ENCODE measurements around the gene AFAP1L2. TPM values are rescaled to one million over a fixed set of nuclear protein-coding genes. Genes with fewer than 3 reads are reported as not detected.

AFAP1L2 gene
- polyA plus RNA-seq, 2 donors, result 7.8 to 8.2 TPM

DNA sequence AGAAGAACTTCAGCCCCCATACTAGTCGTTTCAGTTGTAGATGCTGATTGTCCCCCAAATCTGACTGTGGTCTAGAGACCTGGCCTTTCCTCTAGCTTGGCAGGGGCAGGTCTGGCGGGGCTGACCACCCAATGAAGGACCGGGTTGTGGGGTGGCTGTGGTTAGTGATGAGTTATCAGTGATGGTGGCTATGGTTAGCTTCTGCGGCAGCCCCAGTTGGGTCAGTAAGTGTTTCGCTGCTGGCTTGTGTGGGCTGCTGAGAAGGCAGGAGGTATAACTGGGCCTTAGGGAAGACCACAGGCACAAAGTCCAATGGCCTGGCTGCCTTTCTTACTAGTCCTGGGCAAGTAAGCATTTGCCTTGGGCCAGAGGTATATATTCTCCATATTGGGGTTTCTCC, 143.9 kb downstream of the AFAP1L2 start:
- Histone ChIP-seq H3K27me3 (ENCODE audit: control insufficient read depth in 1 of 2, insufficient read depth in 2 of 2, low read length in 2 of 2) (no peaks in the 10 kb centered on the region), H3K4me3 (ENCODE audit: low read depth in 1 of 2, low read length in 2 of 2) (no peak overlapping the region), H3K36me3 (ENCODE audit: control insufficient read depth in 2 of 2, insufficient read depth in 2 of 2, low read length in 1 of 2) (no peaks in the 10 kb centered on the region), H3K27ac (ENCODE audit: low read depth in 2 of 2, low read length in 1 of 2) (no peak overlapping the region), H3K9me3 (ENCODE audit: control insufficient read depth in 2 of 2, insufficient read depth in 1 of 2, low read depth in 1 of 2, low read length in 1 of 2) (no peaks in the 10 kb centered on the region), H3K4me1 (ENCODE audit: control insufficient read depth in 2 of 2, insufficient read depth in 2 of 2, low read length in 1 of 2) (no peaks in the 10 kb centered on the region)
- WGBS, 2 donors, result 87 to 96% methylated on average over 5 of the region's 5 CpGs

DNA sequence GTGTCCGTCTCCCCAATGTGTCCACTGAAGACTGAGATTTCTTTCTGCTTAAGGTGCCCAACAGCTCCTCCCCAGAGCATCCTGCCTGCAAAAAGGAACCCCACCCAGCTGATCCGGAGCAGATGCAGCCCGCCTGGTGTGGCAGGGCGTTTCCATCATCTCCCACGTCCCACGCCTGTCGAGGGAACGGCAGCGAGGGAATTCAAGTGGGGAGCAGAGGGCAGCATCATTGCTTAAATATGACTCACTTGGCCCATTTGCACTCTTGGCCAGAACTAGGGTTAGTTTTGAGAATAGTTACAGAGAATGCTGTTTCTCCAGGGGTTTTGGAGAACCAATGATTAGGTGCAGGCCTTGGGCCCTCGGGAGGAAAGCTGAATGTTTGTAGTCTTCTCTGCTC, 144.5 kb downstream of the AFAP1L2 start:
- Histone ChIP-seq H3K27ac (ENCODE audit: low read depth in 2 of 2, low read length in 1 of 2) (no peak overlapping the region), H3K9me3 (ENCODE audit: control insufficient read depth in 2 of 2, insufficient read depth in 1 of 2, low read depth in 1 of 2, low read length in 1 of 2) (no peaks in the 10 kb centered on the region)
- WGBS, 2 donors, result 57 to 78% methylated on average over 10 of the region's 10 CpGs

DNA sequence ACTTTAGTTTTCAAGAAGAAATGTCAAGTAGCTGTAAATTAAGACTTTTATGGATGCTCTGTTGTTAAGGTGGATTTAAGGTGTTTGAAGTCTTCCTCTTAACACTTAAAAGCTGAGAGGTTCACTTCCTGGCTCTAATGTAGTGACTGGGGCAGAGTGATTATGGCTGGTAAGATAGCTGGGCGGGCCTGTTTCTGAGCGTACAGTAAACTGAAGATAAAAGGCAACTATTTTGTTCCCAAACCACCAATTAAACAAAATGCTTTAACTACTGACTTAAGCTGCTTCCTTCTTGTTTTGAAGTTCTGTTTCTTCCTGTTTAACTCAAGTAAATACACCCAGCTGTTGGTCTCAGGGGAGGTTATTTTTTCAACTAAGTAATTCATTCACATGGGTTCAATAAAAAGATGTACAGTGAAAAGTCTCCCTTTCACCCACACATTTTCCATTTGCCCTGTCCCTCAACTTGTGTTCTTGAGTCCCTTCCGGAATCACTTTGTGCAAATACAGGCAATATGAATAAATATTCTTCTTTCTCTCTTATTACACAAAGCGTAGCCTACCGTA, 145.9 kb downstream of the AFAP1L2 start:
- Histone ChIP-seq H3K4me3 (ENCODE audit: low read depth in 1 of 2, low read length in 2 of 2) (no peak overlapping the region), H3K27ac (ENCODE audit: low read depth in 2 of 2, low read length in 1 of 2) (no peak overlapping the region), H3K27me3 (ENCODE audit: control insufficient read depth in 1 of 2, insufficient read depth in 2 of 2, low read length in 2 of 2) (no peaks in the 10 kb centered on the region), H3K36me3 (ENCODE audit: control insufficient read depth in 2 of 2, insufficient read depth in 2 of 2, low read length in 1 of 2) (no peaks in the 10 kb centered on the region), H3K4me1 (ENCODE audit: control insufficient read depth in 2 of 2, insufficient read depth in 2 of 2, low read length in 1 of 2) (no peaks in the 10 kb centered on the region), H3K9me3 (ENCODE audit: control insufficient read depth in 2 of 2, insufficient read depth in 1 of 2, low read depth in 1 of 2, low read length in 1 of 2) (no peaks in the 10 kb centered on the region)
- WGBS, 2 donors, result 61 to 63% methylated on average over 5 of the region's 5 CpGs

More for the DNA sequence above, 144.5 kb downstream of the AFAP1L2 start:
- Histone ChIP-seq H3K4me1 (ENCODE audit: control insufficient read depth in 2 of 2, insufficient read depth in 2 of 2, low read length in 1 of 2) (no peaks in the 10 kb centered on the region), H3K4me3 (ENCODE audit: low read depth in 1 of 2, low read length in 2 of 2) (no peak overlapping the region), H3K27me3 (ENCODE audit: control insufficient read depth in 1 of 2, insufficient read depth in 2 of 2, low read length in 2 of 2) (no peaks in the 10 kb centered on the region), H3K36me3 (ENCODE audit: control insufficient read depth in 2 of 2, insufficient read depth in 2 of 2, low read length in 1 of 2) (no peaks in the 10 kb centered on the region)

DNA sequence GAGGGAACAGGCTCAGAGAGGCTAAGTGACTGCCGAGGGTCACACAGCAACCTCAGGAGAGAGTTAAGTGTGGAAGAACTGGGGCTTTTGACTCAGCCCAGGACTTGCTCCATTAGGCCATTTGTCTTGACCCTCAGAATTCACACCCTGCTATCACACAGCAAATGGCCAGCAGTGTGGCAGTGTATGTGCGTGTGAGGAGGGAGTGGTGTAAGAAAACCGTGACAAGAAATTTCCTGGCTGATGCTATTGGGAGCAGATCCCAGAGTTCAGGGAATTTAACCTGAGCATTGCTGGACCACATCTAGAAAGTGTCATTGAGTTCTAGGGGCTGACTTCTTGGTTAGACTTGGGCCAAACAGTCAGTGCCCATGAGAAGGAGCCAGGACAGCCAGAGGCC, 146.8 kb downstream of the AFAP1L2 start:
- Histone ChIP-seq H3K36me3 (ENCODE audit: control insufficient read depth in 2 of 2, insufficient read depth in 2 of 2, low read length in 1 of 2) (no peaks in the 10 kb centered on the region), H3K4me1 (ENCODE audit: control insufficient read depth in 2 of 2, insufficient read depth in 2 of 2, low read length in 1 of 2) (no peaks in the 10 kb centered on the region), H3K4me3 (ENCODE audit: low read depth in 1 of 2, low read length in 2 of 2) (no peak overlapping the region), H3K9me3 (ENCODE audit: control insufficient read depth in 2 of 2, insufficient read depth in 1 of 2, low read depth in 1 of 2, low read length in 1 of 2) (no peaks in the 10 kb centered on the region), H3K27me3 (ENCODE audit: control insufficient read depth in 1 of 2, insufficient read depth in 2 of 2, low read length in 2 of 2) (no peaks in the 10 kb centered on the region), H3K27ac (ENCODE audit: low read depth in 2 of 2, low read length in 1 of 2) (peak overlapping the region in 1 of 2 donors; percentile 22)
- WGBS, 2 donors, result 48 to 62% methylated on average over 3 of the region's 3 CpGs

DNA sequence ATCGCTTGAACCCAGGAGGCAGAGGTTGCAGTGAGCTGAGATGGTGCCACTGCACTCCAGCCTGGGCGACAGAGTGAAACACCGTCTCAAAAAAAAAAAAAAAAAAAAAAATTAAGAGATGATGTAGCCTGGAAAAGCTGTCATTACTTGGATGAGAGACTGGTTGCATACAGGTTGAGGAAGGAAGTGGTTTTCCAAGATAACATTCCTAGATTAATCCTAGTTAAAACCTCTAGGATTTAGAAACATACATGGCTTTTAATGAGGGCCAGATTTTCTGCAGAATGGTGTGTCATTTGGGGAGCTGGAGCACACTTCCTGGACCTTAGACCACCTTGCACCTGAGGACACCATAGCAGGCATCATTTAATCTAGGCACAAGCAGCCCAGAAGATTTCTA, 147.5 kb downstream of the AFAP1L2 start:
- no peaks in the 10 kb centered on the region for H3K36me3 ChIP-seq (ENCODE audit: control insufficient read depth in 2 of 2, insufficient read depth in 2 of 2, low read length in 1 of 2)
- 65 to 80% methylated on average over 3 of the region's 3 CpGs for WGBS, 2 donors
- no peaks in the 10 kb centered on the region for H3K4me1 ChIP-seq (ENCODE audit: control insufficient read depth in 2 of 2, insufficient read depth in 2 of 2, low read length in 1 of 2)
- H3K9me3 ChIP-seq (ENCODE audit: control insufficient read depth in 2 of 2, insufficient read depth in 1 of 2, low read depth in 1 of 2, low read length in 1 of 2), result no peaks in the 10 kb centered on the region
- H3K4me3 ChIP-seq (ENCODE audit: low read depth in 1 of 2, low read length in 2 of 2), result no peak overlapping the region
- no peak overlapping the region for H3K27ac ChIP-seq (ENCODE audit: low read depth in 2 of 2, low read length in 1 of 2)
- H3K27me3 ChIP-seq (ENCODE audit: control insufficient read depth in 1 of 2, insufficient read depth in 2 of 2, low read length in 2 of 2), result no peaks in the 10 kb centered on the region

DNA sequence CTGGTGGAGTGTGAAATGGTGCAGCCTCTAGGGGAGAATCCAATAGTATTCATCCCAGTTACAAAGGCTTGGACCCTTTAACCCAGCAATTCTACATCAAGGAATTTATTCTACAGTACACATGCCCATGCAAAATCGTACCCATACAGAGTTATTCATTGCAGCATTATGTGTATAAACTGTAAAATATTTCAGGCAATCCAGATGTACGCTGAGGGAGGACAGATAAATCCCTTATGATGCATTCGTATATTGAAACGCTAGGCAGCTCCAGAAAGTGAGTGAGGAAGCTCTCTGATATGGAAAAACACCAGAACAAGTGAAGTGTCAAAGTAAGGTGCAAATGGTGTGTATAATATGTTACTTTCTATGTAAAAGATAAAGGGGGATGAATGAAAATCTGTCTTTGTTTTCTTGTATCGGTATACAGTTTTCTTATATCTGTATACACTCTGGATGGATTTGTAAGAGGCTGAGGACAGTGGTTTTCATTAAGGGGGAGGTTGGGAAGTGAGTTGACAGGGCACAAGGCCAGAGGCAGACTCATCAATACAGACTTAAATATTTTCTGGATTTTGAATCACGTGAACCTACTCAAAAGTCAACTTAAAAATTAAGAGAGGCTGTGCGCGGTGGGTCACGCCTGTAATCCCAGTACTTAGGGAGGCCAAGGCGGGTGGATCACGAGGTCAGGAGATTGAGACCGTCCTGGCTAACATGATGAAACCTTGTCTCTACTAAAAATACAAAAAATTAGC, 148.1 kb downstream of the AFAP1L2 start:
- H3K27ac ChIP-seq (ENCODE audit: low read depth in 2 of 2, low read length in 1 of 2), result no peak overlapping the region
- no peaks in the 10 kb centered on the region for H3K4me1 ChIP-seq (ENCODE audit: control insufficient read depth in 2 of 2, insufficient read depth in 2 of 2, low read length in 1 of 2)
- H3K36me3 ChIP-seq (ENCODE audit: control insufficient read depth in 2 of 2, insufficient read depth in 2 of 2, low read length in 1 of 2), result no peaks in the 10 kb centered on the region
- no peaks in the 10 kb centered on the region for H3K27me3 ChIP-seq (ENCODE audit: control insufficient read depth in 1 of 2, insufficient read depth in 2 of 2, low read length in 2 of 2)
- H3K9me3 ChIP-seq (ENCODE audit: control insufficient read depth in 2 of 2, insufficient read depth in 1 of 2, low read depth in 1 of 2, low read length in 1 of 2), result no peaks in the 10 kb centered on the region
- 82 to 83% methylated on average over 12 of the region's 12 CpGs for WGBS, 2 donors
- H3K4me3 ChIP-seq (ENCODE audit: low read depth in 1 of 2, low read length in 2 of 2), result no peak overlapping the region

DNA sequence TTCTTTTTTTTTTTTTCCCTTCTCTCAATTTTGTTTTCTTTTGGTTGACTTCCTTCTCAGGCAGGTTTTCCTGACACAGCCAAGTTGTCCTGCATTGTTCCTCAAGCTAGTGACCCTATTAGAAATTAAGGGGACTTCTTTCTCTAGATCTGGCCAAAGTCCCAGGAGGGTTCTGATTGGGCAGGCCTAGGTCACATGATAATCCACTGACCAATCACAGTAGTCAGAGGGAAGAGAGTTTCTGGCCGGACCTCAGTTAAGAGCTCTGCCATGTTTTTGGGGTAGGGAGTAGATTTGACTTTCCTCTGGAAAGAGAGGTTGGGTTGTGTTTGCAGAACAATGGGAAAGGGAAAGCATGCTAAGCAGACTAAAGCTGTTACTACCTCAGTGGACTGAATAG, 149.1 kb downstream of the AFAP1L2 start:
- no peaks in the 10 kb centered on the region for H3K9me3 ChIP-seq (ENCODE audit: control insufficient read depth in 2 of 2, insufficient read depth in 1 of 2, low read depth in 1 of 2, low read length in 1 of 2)
- no peak overlapping the region for H3K4me3 ChIP-seq (ENCODE audit: low read depth in 1 of 2, low read length in 2 of 2)
- no peaks in the 10 kb centered on the region for H3K27me3 ChIP-seq (ENCODE audit: control insufficient read depth in 1 of 2, insufficient read depth in 2 of 2, low read length in 2 of 2)
- H3K36me3 ChIP-seq (ENCODE audit: control insufficient read depth in 2 of 2, insufficient read depth in 2 of 2, low read length in 1 of 2), result no peaks in the 10 kb centered on the region
- H3K27ac ChIP-seq (ENCODE audit: low read depth in 2 of 2, low read length in 1 of 2), result no peak overlapping the region
- H3K4me1 ChIP-seq (ENCODE audit: control insufficient read depth in 2 of 2, insufficient read depth in 2 of 2, low read length in 1 of 2), result peaks cover 0 to 4% of the 10 kb centered on the region in 2 donors
- WGBS, 2 donors, result 90 to 100% methylated on average over 1 of the region's 1 CpG

DNA sequence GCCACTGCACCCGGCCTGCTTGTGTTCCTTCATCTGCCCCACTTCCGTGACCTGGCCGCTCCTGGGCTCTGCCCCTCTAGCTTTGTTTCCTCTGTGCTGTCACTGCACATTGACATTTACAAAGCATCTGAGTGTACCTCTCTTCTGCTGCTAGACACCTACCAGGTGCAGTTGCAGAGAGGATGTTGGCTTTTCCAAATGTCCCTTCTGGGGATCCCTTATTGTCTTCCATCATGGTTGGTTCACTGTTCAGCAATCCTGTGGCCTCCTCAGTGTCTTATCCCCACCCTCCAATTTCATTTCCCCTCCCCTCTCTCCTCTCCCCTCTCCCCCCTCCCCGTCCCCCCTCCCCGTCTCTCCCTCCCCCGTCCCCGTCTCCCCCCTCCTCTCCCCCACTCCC, 151.4 kb downstream of the AFAP1L2 start:
- WGBS, 2 donors, result 72 to 98% methylated on average over 3 to 4 of the region's 7 CpGs
- Histone ChIP-seq H3K27ac (ENCODE audit: low read depth in 2 of 2, low read length in 1 of 2) (no peak overlapping the region), H3K4me3 (ENCODE audit: low read depth in 1 of 2, low read length in 2 of 2) (no peak overlapping the region), H3K27me3 (ENCODE audit: control insufficient read depth in 1 of 2, insufficient read depth in 2 of 2, low read length in 2 of 2) (no peaks in the 10 kb centered on the region), H3K9me3 (ENCODE audit: control insufficient read depth in 2 of 2, insufficient read depth in 1 of 2, low read depth in 1 of 2, low read length in 1 of 2) (no peaks in the 10 kb centered on the region), H3K36me3 (ENCODE audit: control insufficient read depth in 2 of 2, insufficient read depth in 2 of 2, low read length in 1 of 2) (no peaks in the 10 kb centered on the region), H3K4me1 (ENCODE audit: control insufficient read depth in 2 of 2, insufficient read depth in 2 of 2, low read length in 1 of 2) (peaks cover 0 to 4% of the 10 kb centered on the region in 2 donors)

DNA sequence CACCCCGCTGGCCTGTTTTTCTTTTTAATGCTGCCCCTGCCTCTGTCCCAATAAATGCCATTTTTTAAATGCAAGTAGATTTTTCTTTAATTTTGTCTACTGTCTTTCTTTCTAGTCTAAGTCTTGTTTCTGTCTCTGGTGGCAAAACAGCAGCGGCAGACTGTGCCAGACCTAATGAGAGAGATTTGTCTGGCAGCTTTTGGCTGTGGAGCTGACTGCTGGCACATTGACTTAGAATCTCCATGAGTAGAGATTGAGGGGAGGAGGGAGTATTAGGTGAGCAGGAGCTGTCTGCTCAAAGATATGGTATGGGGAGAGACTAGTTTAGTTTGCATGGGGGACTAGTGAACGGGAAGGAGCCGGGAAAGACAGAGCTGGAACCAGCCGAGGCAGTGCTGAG, 152.2 kb downstream of the AFAP1L2 start:
- WGBS, 2 donors, result 82 to 88% methylated on average over 5 of the region's 5 CpGs
- no peaks in the 10 kb centered on the region for H3K9me3 ChIP-seq (ENCODE audit: control insufficient read depth in 2 of 2, insufficient read depth in 1 of 2, low read depth in 1 of 2, low read length in 1 of 2)
- peaks cover 0 to 4% of the 10 kb centered on the region in 2 donors for H3K4me1 ChIP-seq (ENCODE audit: control insufficient read depth in 2 of 2, insufficient read depth in 2 of 2, low read length in 1 of 2)

DNA sequence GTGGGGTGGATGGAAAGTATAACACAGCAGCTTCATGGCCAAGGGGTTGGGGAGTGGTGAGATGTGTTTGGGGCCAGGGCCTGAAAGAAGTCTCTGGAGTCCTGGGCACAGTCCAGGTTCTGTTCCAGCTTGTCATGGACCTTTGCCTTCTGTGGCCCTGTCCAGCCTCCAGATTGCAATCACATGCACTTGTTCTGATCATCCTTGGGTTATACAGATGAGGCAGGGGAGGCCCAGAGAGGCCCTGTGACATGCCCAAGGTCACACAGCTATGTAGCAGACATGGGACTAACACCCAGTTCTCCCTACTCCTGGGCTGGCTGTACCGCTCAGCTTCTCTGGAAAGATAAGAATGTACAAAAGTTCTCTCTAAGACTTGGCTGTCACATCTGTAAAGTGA, 153.6 kb downstream of the AFAP1L2 start:
- Histone ChIP-seq H3K4me3 (ENCODE audit: low read depth in 1 of 2, low read length in 2 of 2) (no peak overlapping the region), H3K36me3 (ENCODE audit: control insufficient read depth in 2 of 2, insufficient read depth in 2 of 2, low read length in 1 of 2) (no peaks in the 10 kb centered on the region), H3K4me1 (ENCODE audit: control insufficient read depth in 2 of 2, insufficient read depth in 2 of 2, low read length in 1 of 2) (peaks cover 0 to 4% of the 10 kb centered on the region in 2 donors), H3K9me3 (ENCODE audit: control insufficient read depth in 2 of 2, insufficient read depth in 1 of 2, low read depth in 1 of 2, low read length in 1 of 2) (no peaks in the 10 kb centered on the region), H3K27ac (ENCODE audit: low read depth in 2 of 2, low read length in 1 of 2) (no peak overlapping the region), H3K27me3 (ENCODE audit: control insufficient read depth in 1 of 2, insufficient read depth in 2 of 2, low read length in 2 of 2) (no peaks in the 10 kb centered on the region)
- WGBS, 2 donors, result 97 to 100% methylated on average over 1 of the region's 1 CpG

More for the DNA sequence above, 152.2 kb downstream of the AFAP1L2 start:
- Histone ChIP-seq H3K27me3 (ENCODE audit: control insufficient read depth in 1 of 2, insufficient read depth in 2 of 2, low read length in 2 of 2) (no peaks in the 10 kb centered on the region), H3K27ac (ENCODE audit: low read depth in 2 of 2, low read length in 1 of 2) (no peak overlapping the region), H3K4me3 (ENCODE audit: low read depth in 1 of 2, low read length in 2 of 2) (no peak overlapping the region), H3K36me3 (ENCODE audit: control insufficient read depth in 2 of 2, insufficient read depth in 2 of 2, low read length in 1 of 2) (no peaks in the 10 kb centered on the region)
